Activated CD8-positive, alpha-beta T cell treated with anti-CD3 and anti-CD28 coated beads for 36 hours (primary cell): ENCODE data around the gene EIF4EBP2. TPM values are rescaled to one million over a fixed set of nuclear protein-coding genes. Genes with fewer than 3 reads are reported as not detected.

Source experiments
- ATAC-seq: fragments of 200-7000 bp; cut with Tn5 transposase; one replicate; pipeline ENCODE4 v1.10.0; 2021; ENCODE audit warnings: mild to moderate bottlenecking, moderate library complexity
- CTCF ChIA-PET: fragments of 350-600 bp; sonication (Branson Sonifier 250); formaldehyde crosslinking; loops from one replicate; lab custom pipeline; 2021; ENCODE audit warnings: antibody characterized with exemption; lab: Charles Lee
- POLR2A ChIA-PET: fragments of 350-600 bp; sonication (Branson Sonifier 250); formaldehyde crosslinking; loops from one replicate; lab custom pipeline; 2021; ENCODE audit warnings: antibody characterized with exemption; lab: Charles Lee
- DNase-seq: peaks from one replicate; pipeline ENCODE4 v3.0.0-alpha.2; 2020
- H3K27ac Mint-ChIP-seq: one replicate; pipeline ENCODE4 v1.8.0; 2021; ENCODE audit warnings: mild to moderate bottlenecking, mixed read lengths
- H3K27me3 Mint-ChIP-seq: one replicate; pipeline ENCODE4 v1.8.0; 2021; ENCODE audit warnings: mixed read lengths
- H3K36me3 Mint-ChIP-seq: one replicate; pipeline ENCODE4 v1.8.0; 2021; ENCODE audit warnings: low read depth, mixed read lengths
- H3K4me1 Mint-ChIP-seq: one replicate; pipeline ENCODE4 v1.8.0; 2021; ENCODE audit warnings: low read depth, mixed read lengths
- H3K4me3 Mint-ChIP-seq: one replicate; pipeline ENCODE4 v1.8.0; 2021; ENCODE audit warnings: mild to moderate bottlenecking, moderate library complexity, mixed read lengths
- H3K9me3 Mint-ChIP-seq: one replicate; pipeline ENCODE4 v1.8.0; 2021; ENCODE audit warnings: mixed read lengths
- intact Hi-C: fragments of 100-400 bp; cut with micrococcal nuclease; formaldehyde crosslinking; loops from one replicate; pipeline ENCODE4 v1.10.0; 2022
- total RNA-seq, 2 experiments: library from RNA; stranded (reverse); gene quantifications; one replicate each; pipeline ENCODE4 v1.2.3, GENCODE V29; 2021
- TF ChIP-seq, protein P1 (sequence below): fragments of 200-600 bp; IDR thresholded peaks from one replicate; pipeline ENCODE4 v1.8.0; 2022; ENCODE audit warnings: antibody characterized with exemption, mild to moderate bottlenecking

The EIF4EBP2 gene
- total RNA-seq, 2 experiments from 2014 or later: 23.5 to 24.0 TPM

DNA sequence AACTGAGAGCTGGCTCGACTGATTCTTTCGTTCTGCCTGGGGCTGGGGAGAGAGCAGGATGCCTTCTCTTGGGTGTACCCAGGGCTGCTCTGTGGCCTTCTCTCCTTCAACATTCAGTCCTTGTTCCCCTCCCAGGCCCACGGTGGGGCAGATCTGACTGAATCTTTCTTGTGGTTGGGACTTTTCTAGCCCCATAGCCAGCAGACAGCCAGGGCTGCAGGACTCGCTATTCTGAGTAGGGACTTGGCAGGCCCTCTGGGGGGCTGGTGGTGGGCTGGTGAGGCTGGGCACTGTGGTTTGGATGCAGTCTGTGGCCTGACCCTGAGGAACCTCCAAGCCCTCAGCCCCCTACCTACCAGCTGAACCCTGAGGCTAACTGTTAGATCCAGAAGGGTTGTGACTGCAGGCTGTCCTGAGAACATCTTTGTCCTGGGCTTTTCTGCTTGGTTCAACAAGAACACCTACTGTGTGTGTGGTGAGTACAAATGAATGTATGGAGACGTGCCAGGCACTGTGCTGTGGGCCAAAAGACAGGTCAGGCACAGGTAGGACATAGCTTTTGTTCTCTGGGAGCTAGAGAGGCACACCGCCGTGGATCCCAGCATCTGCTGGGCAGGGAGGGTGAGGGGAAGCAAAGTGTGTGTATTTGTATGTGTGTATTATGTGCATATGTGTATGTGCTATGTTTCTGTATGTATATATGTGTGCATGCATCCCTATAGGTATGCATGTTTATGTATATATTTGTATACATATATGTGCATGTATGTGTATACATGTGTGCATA lies 72.5 kb downstream of the EIF4EBP2 start:
- Mint-ChIP-seq H3K27me3 (peaks cover 18% of the 10 kb centered on the region), H3K9me3 (no peaks in the 10 kb centered on the region), H3K27ac (no peak overlapping the region), H3K36me3 (no peaks in the 10 kb centered on the region), H3K4me3 (no peak overlapping the region), H3K4me1 (peaks cover 45% of the 10 kb centered on the region)
- ATAC-seq (no peak), DNase-seq (peak; percentile 32)
- CTCF ChIA-PET: interaction anchor here (1.1 to 4.1 kb wide), 3 partner anchors 15 to 51 kb away, joined by 3 to 30 read pairs (median 3); no protein-coding TSS in a partner anchor
- intact Hi-C loops: no loop called here
- TF ChIP-seq, protein P1, sequence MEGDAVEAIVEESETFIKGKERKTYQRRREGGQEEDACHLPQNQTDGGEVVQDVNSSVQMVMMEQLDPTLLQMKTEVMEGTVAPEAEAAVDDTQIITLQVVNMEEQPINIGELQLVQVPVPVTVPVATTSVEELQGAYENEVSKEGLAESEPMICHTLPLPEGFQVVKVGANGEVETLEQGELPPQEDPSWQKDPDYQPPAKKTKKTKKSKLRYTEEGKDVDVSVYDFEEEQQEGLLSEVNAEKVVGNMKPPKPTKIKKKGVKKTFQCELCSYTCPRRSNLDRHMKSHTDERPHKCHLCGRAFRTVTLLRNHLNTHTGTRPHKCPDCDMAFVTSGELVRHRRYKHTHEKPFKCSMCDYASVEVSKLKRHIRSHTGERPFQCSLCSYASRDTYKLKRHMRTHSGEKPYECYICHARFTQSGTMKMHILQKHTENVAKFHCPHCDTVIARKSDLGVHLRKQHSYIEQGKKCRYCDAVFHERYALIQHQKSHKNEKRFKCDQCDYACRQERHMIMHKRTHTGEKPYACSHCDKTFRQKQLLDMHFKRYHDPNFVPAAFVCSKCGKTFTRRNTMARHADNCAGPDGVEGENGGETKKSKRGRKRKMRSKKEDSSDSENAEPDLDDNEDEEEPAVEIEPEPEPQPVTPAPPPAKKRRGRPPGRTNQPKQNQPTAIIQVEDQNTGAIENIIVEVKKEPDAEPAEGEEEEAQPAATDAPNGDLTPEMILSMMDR: no peak
- POLR2A ChIA-PET: interaction anchor here (0.7 kb wide), 1 partner anchor 329 kb away, joined by 3 read pairs; the partner anchor contains the start of gene TYSND1

DNA sequence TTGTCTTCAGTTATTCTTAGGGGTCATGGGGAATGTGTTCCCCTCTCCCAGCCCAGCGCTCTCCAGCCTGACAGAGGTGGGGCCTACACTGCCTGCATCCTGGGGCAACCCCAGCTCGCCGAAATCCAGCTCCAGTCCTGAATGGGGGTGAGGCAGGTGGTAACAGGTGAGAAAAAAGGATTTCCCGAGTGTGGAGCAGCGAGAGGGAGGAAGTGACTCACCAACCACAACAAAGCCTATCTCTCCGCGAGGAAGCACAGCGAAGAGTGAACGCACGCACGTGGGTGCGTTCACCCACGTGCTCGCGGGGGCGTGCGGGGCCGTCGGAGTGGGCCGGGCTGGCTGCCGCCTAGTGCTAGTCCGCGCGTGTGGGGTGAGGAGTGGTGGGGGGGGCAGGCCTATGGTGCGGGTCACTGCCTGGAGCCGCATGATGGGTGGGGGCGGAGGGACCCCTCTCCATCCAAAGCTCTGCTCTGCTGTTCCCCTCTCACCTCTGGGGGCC lies 73.8 kb downstream of the EIF4EBP2 start:
- Mint-ChIP-seq H3K9me3 (no peaks in the 10 kb centered on the region), H3K27me3 (peaks cover 17% of the 10 kb centered on the region), H3K27ac (peak overlapping the region; percentile 55), H3K4me1 (peaks cover 48% of the 10 kb centered on the region), H3K4me3 (peak overlapping the region; percentile 72), H3K36me3 (no peaks in the 10 kb centered on the region)
- ChIA-PET POLR2A (interaction anchor here (0.9 to 4.5 kb wide), 5 partner anchors 13 to 140 kb away, joined by 3 to 23 read pairs (median 4); no protein-coding TSS in a partner anchor), CTCF (interaction anchor here (0.9 to 4.1 kb wide), 4 partner anchors 16 to 38 kb away, joined by 3 to 30 read pairs (median 3); no protein-coding TSS in a partner anchor)
- DNase-seq (peak; percentile 88), ATAC-seq (peak; percentile 54)
- intact Hi-C loops: no loop called here
- TF ChIP-seq, protein P1: no peak

Other genes starting within 250 kb of the EIF4EBP2 start
- 100 to 1,000 TPM in 1 of 2 experiments, 10 to 100 TPM in 1; 95.9 to 101 TPM for gene SAR1A, start 233.6 kb upstream of the EIF4EBP2 start, total RNA-seq
- 100 to 1,000 TPM; 357 to 368 TPM for gene PPA1, start 170.7 kb upstream of the EIF4EBP2 start, total RNA-seq
- not detected for gene NPFFR1, start 120.1 kb upstream of the EIF4EBP2 start, total RNA-seq
- gene LRRC20, start 21.5 kb upstream of the EIF4EBP2 start, total RNA-seq: 10 to 100 TPM; 10.6 to 14.0 TPM
- not detected for gene NODAL, start 37.5 kb downstream of the EIF4EBP2 start, total RNA-seq
- gene PALD1, start 74.6 kb downstream of the EIF4EBP2 start, total RNA-seq: 1 to 10 TPM; 6.6 to 6.8 TPM
- 100 to 1,000 TPM; 107 to 113 TPM for gene PRF1, start 198.6 kb downstream of the EIF4EBP2 start, total RNA-seq